ENCODE data around the gene IFI6. TPM values are rescaled to one million over a fixed set of nuclear protein-coding genes. Genes with fewer than 3 reads are reported as not detected.
"Not testable (repeated sequence)": the region's sequence is repeated elsewhere in the genome, so short reads cannot be mapped to it uniquely, and the experiment has no call there.

The IFI6 gene
- total RNA-seq, 1 experiment from 2014 or later: 257 TPM

DNA sequence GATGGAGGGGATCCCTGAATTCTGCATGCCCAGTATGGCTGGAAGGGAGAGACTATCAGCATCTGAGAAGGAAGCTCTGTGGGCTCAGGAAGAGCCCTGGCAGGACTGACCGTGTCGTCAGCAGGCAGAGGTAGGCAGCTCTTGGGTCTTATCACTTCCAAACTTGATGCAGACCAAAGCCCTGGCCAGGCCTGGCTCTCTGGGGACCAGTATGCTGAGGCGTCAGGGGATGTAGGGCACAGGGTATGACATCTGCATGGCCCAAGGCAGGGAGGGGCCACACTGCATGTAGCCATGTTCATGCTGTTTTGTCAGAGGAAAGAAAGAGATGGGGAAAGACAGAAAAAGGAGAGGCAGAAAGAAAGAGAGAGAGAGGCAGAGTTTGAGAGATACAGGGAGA lies 43.3 kb downstream of the IFI6 start:
- DNase-seq (ENCODE audit: low spot score): no peak

- DNase-seq (ENCODE audit: low spot score): not testable (repeated sequence)
These were observed 44.3 kb downstream of the IFI6 start for GRCh38 chr1:27627733-27628132.

DNA sequence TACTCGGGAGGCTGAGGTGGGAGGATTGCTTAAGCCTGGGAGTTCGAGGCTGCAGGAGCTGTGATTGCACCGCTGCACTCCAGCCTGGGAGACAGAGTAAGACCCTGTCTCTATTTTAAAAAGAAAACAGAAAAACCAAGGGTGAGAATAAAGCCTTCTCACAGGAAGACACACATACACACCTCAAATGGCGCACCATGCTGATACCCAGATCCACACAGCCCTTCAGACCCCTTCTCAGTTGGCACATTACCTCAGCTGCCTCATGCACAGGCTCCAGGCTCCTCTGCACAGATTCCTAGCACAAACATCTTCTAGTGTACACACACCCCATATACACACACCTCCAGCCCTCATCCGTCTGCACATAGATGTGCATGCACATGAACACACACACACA lies 44.9 kb downstream of the IFI6 start:
- DNase-seq (ENCODE audit: low spot score): no peak

GRCh38 chr1:27626031-27626935 lies 45.7 kb downstream of the IFI6 start:
- no peak for DNase-seq (ENCODE audit: low spot score)

- DNase-seq (ENCODE audit: low spot score): no peak
These were observed 47.4 kb downstream of the IFI6 start for GRCh38 chr1:27624467-27625178.

GRCh38 chr1:27623327-27624212 lies 48.4 kb downstream of the IFI6 start:
- DNase-seq (ENCODE audit: low spot score): no peak

- DNase-seq (ENCODE audit: low spot score): no peak
These were observed 49.2 kb downstream of the IFI6 start for GRCh38 chr1:27622828-27623227.

GRCh38 chr1:27621051-27621920 lies 50.7 kb downstream of the IFI6 start:
- DNase-seq (ENCODE audit: low spot score): no peak

DNA sequence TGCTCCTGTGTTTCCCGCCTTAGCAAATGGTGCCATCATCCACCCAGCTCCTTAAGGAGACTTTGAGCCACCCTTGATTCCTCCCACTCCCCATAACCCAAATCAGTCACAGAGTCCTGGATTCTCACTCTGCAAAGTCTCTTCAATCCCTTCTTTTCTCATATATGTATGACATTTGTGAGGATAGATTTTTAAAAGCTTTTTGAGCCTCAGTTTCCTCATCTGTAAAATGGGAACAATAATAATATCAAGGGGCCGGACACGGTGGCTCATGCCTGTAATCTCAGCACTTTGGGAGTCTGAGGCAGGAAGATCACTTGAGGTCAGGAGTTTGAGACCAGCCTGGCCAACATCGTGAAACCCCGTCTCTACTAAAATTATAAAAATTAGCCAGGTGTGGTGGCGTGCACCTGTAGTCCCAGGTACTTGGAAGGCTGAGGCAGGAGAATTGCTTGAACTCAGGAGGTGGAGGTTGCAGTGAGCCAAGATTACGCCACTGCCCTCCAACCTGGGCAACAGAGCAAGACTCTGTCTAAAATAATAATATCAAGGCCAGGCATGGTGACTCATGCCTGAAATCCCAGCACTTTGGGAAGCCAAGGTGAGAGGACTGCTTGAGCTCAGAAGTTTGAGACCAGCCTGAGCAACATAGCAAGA lies 52.1 kb downstream of the IFI6 start:
- DNase-seq (ENCODE audit: low spot score): not testable (repeated sequence)

DNA sequence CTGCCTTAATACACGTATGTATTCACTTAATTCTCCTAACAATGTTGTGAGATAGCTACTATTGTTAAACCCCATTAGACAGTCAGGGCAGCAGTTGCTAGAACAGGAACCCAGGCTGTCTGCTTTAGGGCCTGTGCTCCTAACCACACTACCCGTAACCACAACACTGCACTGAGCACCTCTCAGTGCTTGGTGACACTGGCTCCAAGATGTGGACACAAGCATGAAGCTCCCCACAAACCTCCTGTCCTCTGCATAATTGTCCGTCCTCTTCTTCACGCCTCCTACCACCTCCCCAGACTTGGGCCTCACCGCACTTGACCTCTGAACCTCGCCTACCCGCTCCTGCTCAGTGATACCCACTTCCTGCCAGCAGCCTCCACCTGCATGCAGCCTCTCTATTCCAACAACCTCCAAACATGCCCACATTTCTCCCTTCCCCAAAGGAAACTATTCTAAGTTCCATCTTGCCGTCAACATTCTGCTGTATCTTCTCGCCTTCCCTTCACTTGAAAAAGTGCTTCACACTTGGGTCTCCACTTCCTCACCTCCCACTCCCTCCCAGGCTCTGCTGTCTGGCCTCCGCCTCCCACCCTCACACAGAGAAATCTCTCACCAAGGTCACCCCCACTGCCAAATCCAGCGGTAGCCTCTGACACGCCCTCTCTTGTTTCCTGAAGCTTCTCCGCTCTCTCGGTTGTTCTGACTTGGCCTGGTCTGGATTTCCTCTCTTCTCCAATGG lies 53.5 kb downstream of the IFI6 start:
- no peak for DNase-seq (ENCODE audit: low spot score)

DNA sequence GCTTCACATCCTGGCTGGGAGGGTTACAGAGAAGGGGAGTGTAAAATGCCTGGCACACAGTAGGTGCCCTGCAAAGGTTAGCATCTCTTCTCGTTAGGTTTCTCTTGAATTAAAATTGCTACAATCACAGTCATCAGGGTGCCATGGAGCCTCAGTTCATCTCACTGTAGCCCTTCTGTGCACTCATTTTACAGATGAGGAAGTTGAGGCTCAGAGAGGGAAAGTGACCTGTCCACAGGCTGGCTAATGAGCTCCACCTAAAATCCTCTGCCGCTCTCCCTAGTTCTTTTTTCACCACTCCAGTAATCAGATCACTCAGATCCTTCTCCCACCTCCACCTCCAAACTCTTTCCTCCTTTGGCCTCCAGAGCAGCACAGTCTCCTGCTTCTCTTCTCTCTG lies 54.6 kb downstream of the IFI6 start:
- DNase-seq (ENCODE audit: low spot score): no peak

DNA sequence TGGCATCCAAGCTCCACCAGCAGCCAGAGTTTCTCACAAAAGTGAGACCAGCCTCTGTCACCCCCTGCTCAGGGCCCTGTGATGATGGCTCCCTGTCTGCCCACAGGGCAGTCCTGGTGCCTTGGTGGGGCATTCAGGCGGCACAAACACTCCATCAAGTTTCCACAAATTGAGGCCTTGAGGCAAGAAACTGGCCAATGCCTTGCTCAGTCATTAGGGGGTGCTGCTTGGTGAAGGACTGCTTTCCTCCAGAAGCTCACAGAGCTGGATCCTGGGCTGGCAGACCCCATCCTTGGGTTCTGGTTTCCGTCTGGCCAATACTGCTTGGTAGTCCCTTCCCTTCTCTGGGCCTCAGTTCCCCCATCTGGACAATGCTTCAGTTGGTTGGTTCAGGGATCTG lies 55.6 kb downstream of the IFI6 start:
- DNase-seq (ENCODE audit: low spot score): no peak

Other genes starting within 250 kb of the IFI6 start
- 7.9 and 9.5 TPM in 2 replicates for gene WASF2, start 182.0 kb downstream of the IFI6 start, total RNA-seq (2014; rRNA removed; shearing (Covaris generic))
- 2.0 and 3.6 TPM in 2 replicates for gene AHDC1, start 68.0 kb downstream of the IFI6 start, total RNA-seq (2014; rRNA removed; shearing (Covaris generic))
- not detected in 2 replicates for gene FGR, start 37.0 kb downstream of the IFI6 start, total RNA-seq (2014; rRNA removed; shearing (Covaris generic))
- 10.8 and 12.6 TPM in 2 replicates for gene FAM76A, start 53.8 kb upstream of the IFI6 start, total RNA-seq (2014; rRNA removed; shearing (Covaris generic))
- 19.2 and 24.3 TPM in 2 replicates for gene STX12, start 101.0 kb upstream of the IFI6 start, total RNA-seq (2014; rRNA removed; shearing (Covaris generic))
- gene PPP1R8, start 158.6 kb upstream of the IFI6 start, total RNA-seq (2014; rRNA removed; shearing (Covaris generic)): 32.8 and 45.9 TPM in 2 replicates
- 0.75 and 2.6 TPM in 2 replicates for gene THEMIS2, start 200.4 kb upstream of the IFI6 start, total RNA-seq (2014; rRNA removed; shearing (Covaris generic))
- gene RPA2, start 242.4 kb upstream of the IFI6 start, total RNA-seq (2014; rRNA removed; shearing (Covaris generic)): 78.6 and 83.9 TPM in 2 replicates